GM18861 (cell line): ENCODE measurements around the gene CTSK.
A peak's percentile ranks its signal among the peaks of the same experiment; 100 is the strongest.
"Not testable (repeated sequence)": the region's sequence is repeated elsewhere in the genome, so short reads cannot be mapped to it uniquely, and the experiment has no call there.

ENCODE experiments used
- ATAC-seq: cut with Tn5 transposase; IDR thresholded peaks from one replicate; pipeline ENCODE4 v1.9.1; 2021; ENCODE audit not compliant: unreplicated experiment

The CTSK gene

DNA sequence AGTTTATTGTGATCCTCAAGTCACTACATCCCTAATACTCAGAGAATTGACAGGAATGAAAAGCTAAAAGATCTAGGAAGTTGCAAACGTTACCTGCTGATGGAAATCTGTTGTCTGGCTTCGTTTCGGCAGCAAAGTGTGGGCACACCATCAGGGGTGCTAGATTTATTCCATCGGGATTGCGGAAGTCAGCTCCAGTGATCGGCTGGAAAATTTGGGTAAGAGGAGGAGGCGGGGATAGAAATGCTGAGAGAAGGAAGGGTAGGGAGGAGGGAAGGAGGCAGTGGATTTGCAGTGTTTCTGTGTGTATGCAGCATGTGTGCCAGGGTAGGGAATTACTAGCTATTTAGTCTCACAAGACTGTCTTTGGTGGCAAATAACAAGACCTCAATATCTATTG lies at the start of gene CTSK:
Gene CTSK, minus strand, starts transcription at position 140 of the 400 bp plus-strand sequence. CDS start 1,455 bp downstream, outside the sequence.
- no peak for ATAC-seq

- ATAC-seq = not testable (repeated sequence)
Measured at GRCh38 chr1:150852734-150853133, 44.7 kb upstream of the CTSK start.

DNA sequence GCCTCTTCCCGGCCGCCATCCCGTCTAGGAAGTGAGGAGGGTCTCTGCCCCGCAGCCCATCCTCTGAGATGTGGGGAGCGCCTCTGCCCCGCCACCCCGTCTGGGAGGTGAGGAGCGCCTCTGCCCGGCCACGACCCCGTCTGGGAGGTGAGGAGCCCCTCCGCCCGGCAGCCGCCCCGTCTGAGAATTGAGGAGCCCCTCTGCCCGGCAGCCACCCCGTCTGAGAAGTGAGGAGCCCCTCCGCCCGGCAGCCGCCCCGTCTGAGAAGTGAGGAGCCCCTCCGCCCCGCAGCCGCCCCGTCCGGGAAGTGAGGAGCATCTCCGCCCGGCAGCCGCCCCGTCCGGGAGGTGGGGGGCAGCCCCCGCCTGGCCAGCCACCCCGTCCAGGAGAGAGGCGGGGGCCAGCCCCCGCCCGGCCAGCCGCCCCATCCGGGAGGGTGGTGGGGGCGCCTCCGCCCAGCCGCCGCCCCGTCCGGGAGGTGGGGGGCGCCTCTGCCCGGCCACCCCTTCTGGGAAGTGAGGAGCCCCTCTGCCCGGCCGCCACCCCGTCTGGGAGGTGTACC lies 42.8 kb upstream of the CTSK start:
- ATAC-seq = not testable (repeated sequence)

GRCh38 chr1:150846473-150847146 lies 38.5 kb upstream of the CTSK start:
- ATAC-seq = no peak

DNA sequence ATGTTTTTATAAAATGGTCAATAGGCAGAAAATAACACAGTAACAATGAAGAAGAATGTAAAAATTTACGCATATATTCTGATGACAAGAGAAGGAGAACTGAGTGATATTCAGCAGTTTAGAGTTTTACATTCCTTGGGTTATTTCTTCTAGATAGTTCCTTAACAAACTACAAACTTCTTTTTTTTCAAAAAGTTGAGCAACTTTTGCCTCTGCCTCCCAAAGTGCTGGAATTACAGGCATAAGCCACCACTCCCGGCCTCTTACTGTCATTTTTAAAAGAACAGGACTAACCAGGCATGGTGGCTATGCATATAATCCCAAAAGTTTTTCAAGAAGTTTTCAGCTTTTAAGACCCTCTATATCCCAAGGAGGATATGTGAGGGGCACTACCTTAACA lies 35.4 kb upstream of the CTSK start:
- no peak for ATAC-seq

- ATAC-seq = no peak
Measured at GRCh38 chr1:150842964-150843363, 34.9 kb upstream of the CTSK start.

- ATAC-seq = no peak
Measured at GRCh38 chr1:150842343-150842742, 34.3 kb upstream of the CTSK start.

DNA sequence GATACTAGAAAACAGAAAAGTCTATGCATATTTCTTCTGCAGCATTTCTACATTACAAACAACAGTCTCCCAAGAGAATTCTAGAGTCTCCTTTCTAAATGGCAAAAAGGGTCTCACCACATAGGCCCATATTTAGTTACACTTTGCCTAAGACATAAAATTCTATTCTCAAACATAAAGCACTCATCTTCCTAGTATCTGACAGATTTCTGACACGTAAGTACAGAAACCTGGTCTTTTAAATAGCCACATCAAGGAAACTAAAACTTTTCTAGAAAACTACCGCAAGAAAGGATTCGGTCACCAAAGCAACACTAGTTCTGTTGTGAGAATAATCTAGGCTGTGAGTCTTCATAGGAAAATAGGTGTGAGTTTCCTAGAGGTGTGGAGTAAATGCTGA lies 33.6 kb upstream of the CTSK start:
- no peak for ATAC-seq

- ATAC-seq = not testable (repeated sequence)
Measured at GRCh38 chr1:150840850-150841249, 32.8 kb upstream of the CTSK start.

GRCh38 chr1:150836129-150836773 lies 28.2 kb upstream of the CTSK start:
- peak; percentile 81 for ATAC-seq

DNA sequence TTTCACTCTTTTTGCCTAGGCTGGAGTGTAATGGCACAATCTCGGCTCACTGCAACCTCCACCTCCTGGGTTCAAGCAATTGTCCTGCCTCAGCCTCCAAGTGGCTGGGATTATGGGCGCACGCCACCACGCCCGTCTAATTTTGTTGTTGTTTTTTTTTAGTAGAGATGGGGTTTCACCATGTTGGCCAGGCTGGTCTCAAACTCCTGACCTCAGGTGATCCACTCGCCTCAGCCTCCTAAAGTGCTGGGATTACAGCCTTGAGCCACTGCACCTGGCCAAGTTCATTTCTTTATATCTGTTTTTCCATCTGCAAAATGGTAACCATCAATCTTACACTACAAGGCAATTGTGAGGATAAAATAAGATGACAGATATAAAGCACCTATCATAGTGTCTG lies 25.9 kb upstream of the CTSK start:
- not testable (repeated sequence) for ATAC-seq

- no peak for ATAC-seq
Measured at GRCh38 chr1:150832597-150832996, 24.5 kb upstream of the CTSK start.

DNA sequence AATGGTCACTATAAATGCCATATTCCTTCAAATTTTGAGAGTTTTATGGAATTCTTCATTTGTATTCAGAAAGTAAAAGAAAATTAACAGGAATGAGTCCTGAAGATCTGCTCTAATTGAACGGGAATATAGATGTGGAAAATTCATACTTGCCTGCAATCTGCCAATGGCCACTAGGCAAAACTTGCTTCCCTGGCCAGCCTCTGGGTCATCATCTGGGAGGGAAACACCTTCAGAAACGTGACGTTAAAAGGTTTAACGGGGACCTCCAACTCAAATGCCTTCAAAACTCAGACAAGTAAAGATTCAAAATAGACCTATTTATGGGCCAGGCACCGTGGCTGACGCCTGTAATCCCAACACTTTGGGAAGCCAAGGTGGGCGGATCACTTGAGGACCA lies 21.7 kb upstream of the CTSK start:
- no peak for ATAC-seq

GRCh38 chr1:150826299-150826698 lies 18.2 kb upstream of the CTSK start:
- no peak for ATAC-seq

DNA sequence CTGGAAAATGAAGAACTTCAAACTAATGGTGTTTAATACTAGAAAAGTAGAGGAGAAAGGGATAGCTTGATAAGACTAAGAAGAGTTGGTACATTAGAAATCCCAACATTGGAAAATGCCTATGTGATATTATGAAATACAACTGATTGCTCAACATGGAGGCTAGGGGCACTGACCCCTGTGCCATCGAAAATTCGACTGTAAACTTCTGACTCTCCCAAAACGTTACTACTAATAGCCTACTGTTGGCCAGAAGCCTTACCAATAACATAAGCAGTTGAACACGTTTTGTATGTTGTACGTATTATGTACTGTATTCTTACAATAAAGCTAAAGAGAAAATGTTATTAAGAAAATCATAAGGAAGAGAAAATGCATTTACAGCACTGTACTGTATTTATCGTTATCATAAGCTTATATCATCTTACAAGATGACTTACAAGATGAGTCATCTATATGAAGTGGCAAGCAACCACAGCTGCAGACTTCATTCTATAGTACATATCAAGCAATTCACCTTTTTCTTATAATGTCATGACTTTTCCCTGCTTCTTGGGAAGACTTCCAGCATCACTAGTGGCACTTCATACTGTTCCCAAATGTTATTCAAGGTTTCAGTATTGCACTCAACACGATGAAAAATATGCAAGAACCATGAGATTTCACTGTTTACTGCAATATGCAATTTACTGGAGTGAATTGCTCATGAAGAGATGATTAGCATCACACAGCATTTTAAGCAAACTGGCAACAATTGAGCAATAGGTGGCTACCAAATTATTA lies 12.9 kb upstream of the CTSK start:
- no peak for ATAC-seq

DNA sequence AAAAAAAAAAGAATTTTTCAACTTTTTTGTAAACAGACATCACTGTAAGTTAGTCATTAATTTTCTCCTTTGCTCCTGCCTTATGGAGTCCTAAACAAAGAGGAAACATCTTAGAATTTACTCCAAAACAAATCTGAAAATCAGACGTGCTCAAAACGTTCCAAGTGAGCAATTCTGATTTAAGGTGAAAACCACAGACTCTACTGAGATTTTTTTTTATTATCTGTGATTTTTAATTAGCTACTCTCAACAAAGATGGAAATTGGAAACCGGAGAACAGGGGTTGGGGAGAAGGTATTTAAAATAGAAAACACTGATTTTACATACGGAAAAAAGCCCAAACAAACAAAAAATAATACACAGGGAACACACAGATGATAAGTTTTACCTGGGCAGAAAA lies 7.8 kb upstream of the CTSK start:
- no peak for ATAC-seq

- ATAC-seq = no peak
Measured at GRCh38 chr1:150813028-150813707, 5.1 kb upstream of the CTSK start.

- no peak for ATAC-seq
Measured at GRCh38 chr1:150810958-150811659, 3.0 kb upstream of the CTSK start.

GRCh38 chr1:150809651-150810050 lies 1.6 kb upstream of the CTSK start:
- ATAC-seq = no peak

DNA sequence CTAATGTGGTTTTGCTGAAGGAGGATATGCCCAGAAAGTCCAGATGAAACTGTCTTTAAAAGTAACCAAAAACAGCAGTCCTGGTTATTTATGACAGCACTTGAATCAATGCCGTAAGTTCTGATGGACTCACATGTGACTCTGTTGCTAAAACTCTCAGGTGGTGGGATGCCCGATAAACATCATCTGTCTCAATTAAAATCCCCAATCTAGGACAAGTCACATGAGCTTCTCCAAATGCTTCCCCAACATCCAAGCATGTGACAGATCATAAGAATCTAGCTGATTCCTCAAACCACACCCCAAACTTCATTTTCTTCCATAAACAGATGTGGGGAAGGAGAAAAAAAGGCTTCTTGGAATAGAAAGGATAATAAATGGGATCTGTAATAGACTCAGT lies 786 bp upstream of the CTSK start:
- no peak for ATAC-seq
